ENCODE data around the gene PTGES3. TPM values are rescaled to one million over a fixed set of nuclear protein-coding genes. Genes with fewer than 3 reads are reported as not detected.

The PTGES3 gene
- total RNA-seq, 1 experiment from 2014 or later, result 404 TPM

DNA sequence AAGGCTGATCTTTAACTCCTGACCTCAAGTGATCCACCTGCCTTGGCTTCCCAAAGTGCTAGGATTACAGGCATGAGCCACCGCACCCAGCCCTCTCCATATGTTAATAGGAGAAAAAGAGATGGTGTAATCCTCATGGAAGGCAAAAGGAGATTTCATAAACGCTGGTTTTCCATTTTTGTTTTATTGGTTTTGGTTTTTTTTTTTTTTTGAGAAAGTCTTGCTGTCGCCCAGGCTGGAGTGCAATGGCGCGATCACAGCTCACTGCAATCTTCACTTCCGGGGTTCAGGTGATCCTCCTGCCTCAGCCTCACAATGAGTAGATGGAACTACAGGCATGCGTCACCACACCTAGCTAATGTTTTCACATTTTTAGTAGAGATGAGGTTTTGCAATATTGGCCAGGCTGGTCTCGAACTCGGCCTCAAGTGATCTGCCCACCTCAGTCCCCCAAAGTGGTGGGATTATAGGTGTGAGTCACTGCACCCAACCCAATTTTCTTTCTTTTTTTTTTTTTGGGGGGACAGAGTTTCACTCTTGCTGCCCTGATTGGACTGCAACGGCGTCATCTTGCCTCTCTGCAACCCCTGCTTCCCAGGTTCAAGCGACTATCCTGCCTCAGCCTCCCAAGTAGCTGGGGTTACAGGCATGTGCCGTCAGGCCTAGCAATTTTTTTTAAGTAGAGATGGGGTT lies 8.1 kb downstream of the PTGES3 start:
- H3K27ac ChIP-seq (ENCODE audit: low read depth, low read length), result no peak overlapping the region; the same call in 1 of the 2 replicates
- peaks cover 18 to 19% of the 10 kb centered on the region in 2 experiments for H3K36me3 ChIP-seq (ENCODE audit: control insufficient read depth in 1 of 2, insufficient read depth in 2 of 2, low read length in 2 of 2)
- ChIA-PET RAD21 (ENCODE audit: low non-redundant PET in 1 of 2, low total read pairs in 2 of 2, uncharacterized antibody in 2 of 2, unreplicated experiment in 2 of 2) (no interaction called here), POLR2A (interaction anchor here (0.7 to 3.6 kb wide), 4 partner anchors 8 to 58 kb away, joined by 3 to 17 read pairs (median 6); partner anchors contain the start of gene PTGES3), CTCF (no interaction called here)
- H3K79me2 ChIP-seq (ENCODE audit: insufficient read depth, low read length), result peaks cover 100% of the 10 kb centered on the region
- H3K4me2 ChIP-seq (ENCODE audit: low read length), result no peak overlapping the region
- intact Hi-C loops (cut with micrococcal nuclease), result no loop called here
- peaks cover 46% of the 10 kb centered on the region; the same call in 1 of the 2 replicates for H4K20me1 ChIP-seq (ENCODE audit: insufficient read depth)
- TF ChIP-seq SIN3A (IDR thresholded peaks at IDR 0.05; ENCODE audit: low read depth) (no peak), SP1 (IDR thresholded peaks at IDR 0.05; ENCODE audit: low read depth) (no peak), TCF7L2 (IDR thresholded peaks at IDR 0.05; ENCODE audit: borderline replicate concordance, extremely low read depth, insufficient read depth, insufficient read length) (no peak), YY1 (IDR thresholded peaks at IDR 0.05; ENCODE audit: extremely low read depth, insufficient replicate concordance, low read depth, low read length) (no peak), JUND (IDR thresholded peaks at IDR 0.05) (no peak), ZNF274 (IDR thresholded peaks at IDR 0.05; ENCODE audit: low read depth, low read length) (no peak), ELF1 (IDR thresholded peaks at IDR 0.05; ENCODE audit: borderline replicate concordance, low read depth) (no peak), EGR1 (IDR thresholded peaks at IDR 0.05; ENCODE audit: low read depth) (no peak), FOSL1 (IDR thresholded peaks at IDR 0.05; ENCODE audit: low read depth) (no peak), CBX3 (IDR thresholded peaks at IDR 0.05; ENCODE audit: low read depth) (no peak), SRF (IDR thresholded peaks at IDR 0.05; ENCODE audit: low read depth) (no peak), CEBPB (IDR thresholded peaks at IDR 0.05; ENCODE audit: low read depth) (no peak), POLR2A (IDR thresholded peaks at IDR 0.05; ENCODE audit: borderline replicate concordance, extremely low read depth, insufficient read depth, insufficient read length) (no peak), EZH2 (IDR thresholded peaks at IDR 0.05) (no peak)
- TF ChIP-seq, protein P1, sequence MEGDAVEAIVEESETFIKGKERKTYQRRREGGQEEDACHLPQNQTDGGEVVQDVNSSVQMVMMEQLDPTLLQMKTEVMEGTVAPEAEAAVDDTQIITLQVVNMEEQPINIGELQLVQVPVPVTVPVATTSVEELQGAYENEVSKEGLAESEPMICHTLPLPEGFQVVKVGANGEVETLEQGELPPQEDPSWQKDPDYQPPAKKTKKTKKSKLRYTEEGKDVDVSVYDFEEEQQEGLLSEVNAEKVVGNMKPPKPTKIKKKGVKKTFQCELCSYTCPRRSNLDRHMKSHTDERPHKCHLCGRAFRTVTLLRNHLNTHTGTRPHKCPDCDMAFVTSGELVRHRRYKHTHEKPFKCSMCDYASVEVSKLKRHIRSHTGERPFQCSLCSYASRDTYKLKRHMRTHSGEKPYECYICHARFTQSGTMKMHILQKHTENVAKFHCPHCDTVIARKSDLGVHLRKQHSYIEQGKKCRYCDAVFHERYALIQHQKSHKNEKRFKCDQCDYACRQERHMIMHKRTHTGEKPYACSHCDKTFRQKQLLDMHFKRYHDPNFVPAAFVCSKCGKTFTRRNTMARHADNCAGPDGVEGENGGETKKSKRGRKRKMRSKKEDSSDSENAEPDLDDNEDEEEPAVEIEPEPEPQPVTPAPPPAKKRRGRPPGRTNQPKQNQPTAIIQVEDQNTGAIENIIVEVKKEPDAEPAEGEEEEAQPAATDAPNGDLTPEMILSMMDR (IDR thresholded peaks at IDR 0.05 in 2 of 3, conservative IDR thresholded peaks at IDR 0.05 in 1 of 3; ENCODE audit: borderline replicate concordance in 1 of 3, insufficient read depth in 1 of 3, low read depth in 2 of 3, low read length in 2 of 3), result no peak
- TF ChIP-seq, protein P2, sequence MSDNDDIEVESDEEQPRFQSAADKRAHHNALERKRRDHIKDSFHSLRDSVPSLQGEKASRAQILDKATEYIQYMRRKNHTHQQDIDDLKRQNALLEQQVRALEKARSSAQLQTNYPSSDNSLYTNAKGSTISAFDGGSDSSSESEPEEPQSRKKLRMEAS (IDR thresholded peaks at IDR 0.05), result no peak
- TF ChIP-seq, protein P3, sequence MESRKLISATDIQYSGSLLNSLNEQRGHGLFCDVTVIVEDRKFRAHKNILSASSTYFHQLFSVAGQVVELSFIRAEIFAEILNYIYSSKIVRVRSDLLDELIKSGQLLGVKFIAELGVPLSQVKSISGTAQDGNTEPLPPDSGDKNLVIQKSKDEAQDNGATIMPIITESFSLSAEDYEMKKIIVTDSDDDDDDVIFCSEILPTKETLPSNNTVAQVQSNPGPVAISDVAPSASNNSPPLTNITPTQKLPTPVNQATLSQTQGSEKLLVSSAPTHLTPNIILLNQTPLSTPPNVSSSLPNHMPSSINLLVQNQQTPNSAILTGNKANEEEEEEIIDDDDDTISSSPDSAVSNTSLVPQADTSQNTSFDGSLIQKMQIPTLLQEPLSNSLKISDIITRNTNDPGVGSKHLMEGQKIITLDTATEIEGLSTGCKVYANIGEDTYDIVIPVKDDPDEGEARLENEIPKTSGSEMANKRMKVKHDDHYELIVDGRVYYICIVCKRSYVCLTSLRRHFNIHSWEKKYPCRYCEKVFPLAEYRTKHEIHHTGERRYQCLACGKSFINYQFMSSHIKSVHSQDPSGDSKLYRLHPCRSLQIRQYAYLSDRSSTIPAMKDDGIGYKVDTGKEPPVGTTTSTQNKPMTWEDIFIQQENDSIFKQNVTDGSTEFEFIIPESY (IDR thresholded peaks at IDR 0.05; ENCODE audit: extremely low read depth, insufficient replicate concordance, low read length), result no peak
- no peaks in the 10 kb centered on the region for H3K9me3 ChIP-seq (ENCODE audit: control insufficient read depth in 1 of 2, insufficient read depth in 1 of 2, low read depth in 1 of 2, low read length in 2 of 2)
- H3K9ac ChIP-seq (ENCODE audit: low read length), result no peak overlapping the region
- H2AFZ ChIP-seq (ENCODE audit: low read depth, low read length, poor library complexity, severe bottlenecking), result no peak overlapping the region
- peaks cover 2 to 36% of the 10 kb centered on the region in 2 experiments; a peak in 3 of 4 replicates for H3K4me1 ChIP-seq (ENCODE audit: control insufficient read depth in 1 of 2, insufficient read depth in 2 of 2, low read length in 2 of 2)
- H3K4me3 ChIP-seq (replicated peaks in 1 of 2; ENCODE audit: low read depth in 1 of 2, low read length in 2 of 2), result no peak overlapping the region
- BruUV-seq (replicated peaks), result no TSS peak
- H3K9me2 ChIP-seq (ENCODE audit: insufficient read depth), result no peaks in the 10 kb centered on the region
- DNase-seq (ENCODE audit: low read depth, low spot score), result no peak
- H3K27me3 ChIP-seq (ENCODE audit: insufficient read depth, low read length), result no peaks in the 10 kb centered on the region
- ATAC-seq, result no peak
